HG03469 (cell line): Measurements from ENCODE around the gene USP31.

Experiments
- ATAC-seq: cut with Tn5 transposase; IDR thresholded peaks from one replicate; pipeline ENCODE4 v1.9.1; 2021; ENCODE audit warnings: mild to moderate bottlenecking, moderate library complexity, moderate number of reproducible peaks; ENCODE audit not compliant: unreplicated experiment

Gene USP31

GRCh38 chr16:23066676-23067075 lies 82.6 kb downstream of the USP31 start:
- no peak for ATAC-seq

- no peak for ATAC-seq
These were observed 84.6 kb downstream of the USP31 start for GRCh38 chr16:23064639-23065038.

- no peak for ATAC-seq
These were observed 86.7 kb downstream of the USP31 start for GRCh38 chr16:23062524-23062923.

- no peak for ATAC-seq
These were observed 87.6 kb downstream of the USP31 start for GRCh38 chr16:23061669-23062068.

GRCh38 chr16:23060458-23061320 lies 88.6 kb downstream of the USP31 start:
- ATAC-seq: no peak

GRCh38 chr16:23059433-23059832 lies 89.8 kb downstream of the USP31 start:
- ATAC-seq: no peak

- no peak for ATAC-seq
These were observed 90.7 kb downstream of the USP31 start for GRCh38 chr16:23058576-23058975.

GRCh38 chr16:23057013-23057596 lies 92.1 kb downstream of the USP31 start:
- ATAC-seq: no peak

GRCh38 chr16:23055481-23055880 lies 93.8 kb downstream of the USP31 start:
- no peak for ATAC-seq

- no peak for ATAC-seq
These were observed 96.2 kb downstream of the USP31 start for GRCh38 chr16:23052908-23053580.

GRCh38 chr16:23052221-23052620 lies 97.0 kb downstream of the USP31 start:
- ATAC-seq: no peak

- no peak for ATAC-seq
These were observed 97.7 kb downstream of the USP31 start for GRCh38 chr16:23051587-23051986.

GRCh38 chr16:23048164-23048563 lies 101.1 kb downstream of the USP31 start:
- ATAC-seq: no peak

- ATAC-seq: no peak
These were observed 104.2 kb downstream of the USP31 start for GRCh38 chr16:23045025-23045424.

GRCh38 chr16:23040246-23040645 lies 109.0 kb downstream of the USP31 start:
- ATAC-seq: no peak

GRCh38 chr16:23039118-23039517 lies 110.1 kb downstream of the USP31 start:
- ATAC-seq: no peak

- no peak for ATAC-seq
These were observed 114.0 kb downstream of the USP31 start for GRCh38 chr16:23035240-23035639.

- ATAC-seq: no peak
These were observed 117.6 kb downstream of the USP31 start for GRCh38 chr16:23031508-23032098.

GRCh38 chr16:23029733-23030420 lies 119.4 kb downstream of the USP31 start:
- no peak for ATAC-seq

GRCh38 chr16:23027386-23027785 lies 121.9 kb downstream of the USP31 start:
- ATAC-seq: no peak
